Astrocyte (in vitro differentiated cells and primary cell): ENCODE data around the gene HACD4.

Experiments used
- EZH2 ChIP-seq: IDR thresholded peaks from 2 replicates; pipeline ENCODE4 v1.6.1; 2012; ENCODE audit warnings: mild to moderate bottlenecking, low read length, inconsistent platforms; ENCODE audit not compliant: insufficient read depth
- TF ChIP-seq, protein P1 (sequence below): IDR thresholded peaks from 2 replicates; pipeline ENCODE4 v1.5.1; 2011; ENCODE audit warnings: low read depth, mild to moderate bottlenecking, inconsistent platforms, low read length, moderate library complexity; ENCODE audit not compliant: insufficient read depth

DNA sequence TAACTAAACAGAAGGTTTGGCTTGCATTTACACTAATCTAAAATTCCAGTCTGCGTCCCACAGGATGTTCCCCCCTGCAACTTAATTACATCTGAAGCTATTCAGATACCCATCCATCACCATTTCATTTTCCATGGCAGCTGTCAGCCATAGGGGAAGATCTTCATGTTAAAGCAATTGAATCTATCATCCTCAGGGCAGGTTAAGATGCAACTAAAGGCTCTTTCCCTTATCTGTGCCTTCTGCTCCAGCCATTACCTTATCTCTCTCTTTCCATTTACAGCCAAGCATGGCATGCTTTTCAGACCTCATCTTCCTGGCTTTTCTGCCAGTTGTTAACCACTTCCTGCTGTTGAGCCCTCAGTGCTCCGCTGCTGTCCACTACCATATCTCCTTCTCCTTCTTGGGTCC lies 15.8 kb upstream of the HACD4 start:
- TF ChIP-seq, protein P1, sequence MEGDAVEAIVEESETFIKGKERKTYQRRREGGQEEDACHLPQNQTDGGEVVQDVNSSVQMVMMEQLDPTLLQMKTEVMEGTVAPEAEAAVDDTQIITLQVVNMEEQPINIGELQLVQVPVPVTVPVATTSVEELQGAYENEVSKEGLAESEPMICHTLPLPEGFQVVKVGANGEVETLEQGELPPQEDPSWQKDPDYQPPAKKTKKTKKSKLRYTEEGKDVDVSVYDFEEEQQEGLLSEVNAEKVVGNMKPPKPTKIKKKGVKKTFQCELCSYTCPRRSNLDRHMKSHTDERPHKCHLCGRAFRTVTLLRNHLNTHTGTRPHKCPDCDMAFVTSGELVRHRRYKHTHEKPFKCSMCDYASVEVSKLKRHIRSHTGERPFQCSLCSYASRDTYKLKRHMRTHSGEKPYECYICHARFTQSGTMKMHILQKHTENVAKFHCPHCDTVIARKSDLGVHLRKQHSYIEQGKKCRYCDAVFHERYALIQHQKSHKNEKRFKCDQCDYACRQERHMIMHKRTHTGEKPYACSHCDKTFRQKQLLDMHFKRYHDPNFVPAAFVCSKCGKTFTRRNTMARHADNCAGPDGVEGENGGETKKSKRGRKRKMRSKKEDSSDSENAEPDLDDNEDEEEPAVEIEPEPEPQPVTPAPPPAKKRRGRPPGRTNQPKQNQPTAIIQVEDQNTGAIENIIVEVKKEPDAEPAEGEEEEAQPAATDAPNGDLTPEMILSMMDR = no peak
- no peak for TF ChIP-seq EZH2
